Small intestine (tissue), 16 donors: ENCODE measurements around the gene TRIM22. TPM values are rescaled to one million over a fixed set of nuclear protein-coding genes. Genes with fewer than 3 reads are reported as not detected.
A peak's percentile ranks its signal among the peaks of the same experiment; 100 is the strongest.
"Not testable (repeated sequence)": the region's sequence is repeated elsewhere in the genome, so short reads cannot be mapped to it uniquely, and the experiment has no call there.

ENCODE experiments used
- DNase-seq, 2 donors: peaks; one replicate each; pipeline versions ENCODE4 v3.0.0 to v3.0.0-alpha.2; 2013
- FAIRE-seq: peaks from 2 replicates; lab custom pipeline; 2012; peaks lifted over from hg19 to GRCh38; lab: Jason Lieb, UNC
- H3K27ac ChIP-seq, 3 donors: one replicate each; pipeline ENCODE4 v1.5.1; 2013; ENCODE audit warnings: low read length in 2 of 3, mild to moderate bottlenecking in 2 of 3, control low read depth in 1 of 3, inconsistent platforms in 1 of 3, low read depth in 1 of 3, moderate library complexity in 1 of 3
- H3K27me3 ChIP-seq, 3 donors: one replicate each; pipeline ENCODE4 v1.6.1; 2013; ENCODE audit warnings: low read length in 3 of 3, inconsistent platforms in 1 of 3; ENCODE audit not compliant: control insufficient read depth in 3 of 3, insufficient read depth in 3 of 3
- H3K36me3 ChIP-seq, 3 donors: one replicate each; pipeline ENCODE4 v1.6.1; 2013; ENCODE audit warnings: low read length in 3 of 3, inconsistent platforms in 1 of 3, low read depth in 1 of 3, mild to moderate bottlenecking in 1 of 3, moderate library complexity in 1 of 3; ENCODE audit not compliant: control insufficient read depth in 3 of 3, insufficient read depth in 2 of 3
- H3K4me1 ChIP-seq, 3 donors: one replicate each; pipeline ENCODE4 v1.6.1; 2013; ENCODE audit warnings: low read length in 2 of 3, inconsistent platforms in 1 of 3, low read depth in 1 of 3, mild to moderate bottlenecking in 1 of 3, moderate library complexity in 1 of 3; ENCODE audit not compliant: control insufficient read depth in 3 of 3, insufficient read depth in 2 of 3
- H3K4me3 ChIP-seq, 3 donors: one replicate each; pipeline ENCODE4 v1.5.1; 2013; ENCODE audit warnings: low read length in 3 of 3, control low read depth in 1 of 3, inconsistent platforms in 1 of 3, low read depth in 1 of 3, mild to moderate bottlenecking in 1 of 3, moderate library complexity in 1 of 3
- H3K9me3 ChIP-seq, 2 donors: one replicate each; pipeline ENCODE4 v1.6.1; 2013; ENCODE audit warnings: low read depth in 1 of 2, low read length in 1 of 2; ENCODE audit not compliant: control insufficient read depth in 2 of 2, insufficient read depth in 1 of 2
- WGBS, 3 donors: extraction: QIAGEN DNeasy Blood & Tissue Kit; methylation state at CpG; one replicate each; pipeline ENCODE4 v1.1.7; 2013; 5-methylcytosine and 5-hydroxymethylcytosine counted together
- long read RNA-seq, 10 donors: transcript quantifications; one replicate each; lab custom pipeline, GENCODE V29; 2026
- polyA plus RNA-seq, 4 donors: library from polyadenylated mRNA; stranded (reverse) in 3 of 4; unstranded in 1 of 4; fragments of 200-250 nt in 3 of 4; fragments of 120-200 nt in 1 of 4; gene quantifications; one replicate each; pipeline versions ENCODE4 v1.2.1 to v1.2.3, GENCODE V29; 2013
- donor health status: healthy with polysubstance abuse.
- donor health status: control.
- donor health status: control.
- donor health status: Bipolar disorder and iron deficiency.
- donor health status: healthy.

Gene TRIM22, protein sequence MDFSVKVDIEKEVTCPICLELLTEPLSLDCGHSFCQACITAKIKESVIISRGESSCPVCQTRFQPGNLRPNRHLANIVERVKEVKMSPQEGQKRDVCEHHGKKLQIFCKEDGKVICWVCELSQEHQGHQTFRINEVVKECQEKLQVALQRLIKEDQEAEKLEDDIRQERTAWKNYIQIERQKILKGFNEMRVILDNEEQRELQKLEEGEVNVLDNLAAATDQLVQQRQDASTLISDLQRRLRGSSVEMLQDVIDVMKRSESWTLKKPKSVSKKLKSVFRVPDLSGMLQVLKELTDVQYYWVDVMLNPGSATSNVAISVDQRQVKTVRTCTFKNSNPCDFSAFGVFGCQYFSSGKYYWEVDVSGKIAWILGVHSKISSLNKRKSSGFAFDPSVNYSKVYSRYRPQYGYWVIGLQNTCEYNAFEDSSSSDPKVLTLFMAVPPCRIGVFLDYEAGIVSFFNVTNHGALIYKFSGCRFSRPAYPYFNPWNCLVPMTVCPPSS
- polyA plus RNA-seq, result 10 to 100 TPM in 3 of 4 donors, 1 to 10 TPM in 1; 7.4 to 19.2 (median 10.9) TPM
- long read RNA-seq, donor 1, partial matches to known transcripts, result 0 of 1 reads
- long read RNA-seq, donor 1, other reads (novel, unspliced or antisense), result 0 of 1 reads
- long read RNA-seq, donor 2, result 0 reads
- long read RNA-seq, donor 3, result 0 reads
- long read RNA-seq, donor 4, result 0 reads
- long read RNA-seq, donor 5, result 0 reads
- long read RNA-seq, donor 6, partial matches to known transcripts, result 0 of 2 reads
- long read RNA-seq, donor 6, other reads (novel, unspliced or antisense), result 0 of 2 reads
- long read RNA-seq, donor 7, result 0 reads
- long read RNA-seq, donor 8, partial matches to known transcripts, result 0 of 1 reads
- long read RNA-seq, donor 8, other reads (novel, unspliced or antisense), result 0 of 1 reads
- long read RNA-seq, donor 9, result 0 reads
- long read RNA-seq, donor 10, partial matches to known transcripts, result 0 of 1 reads
- long read RNA-seq, donor 10, other reads (novel, unspliced or antisense), result 0 of 1 reads

- no peaks in the 10 kb centered on the region for H3K9me3 ChIP-seq
- H3K27me3 ChIP-seq, result no peaks in the 10 kb centered on the region
- H3K27ac ChIP-seq, result peak within 1 kb of the TSS; percentile 60 to 94 (median 69)
- 3 to 5% (median 5%) methylated on average over 2 of the region's 2 CpGs for WGBS, 3 donors
- H3K4me1 ChIP-seq, result peaks cover 0 to 3% (median 3%) of the 10 kb centered on the region in 3 donors
- no peaks in the 10 kb centered on the region for H3K36me3 ChIP-seq
- DNase-seq (peak; percentile 41 to 78), FAIRE-seq (no peak)
- peak within 1 kb of the TSS; percentile 11 to 57 (median 51) for H3K4me3 ChIP-seq
Measured at GRCh38 chr11:5689551-5689983, at the start of gene TRIM22. TRIM22 (plus strand) TSS chr11:5689790; CDS start chr11:5696233, 6,443 bp downstream.

DNA sequence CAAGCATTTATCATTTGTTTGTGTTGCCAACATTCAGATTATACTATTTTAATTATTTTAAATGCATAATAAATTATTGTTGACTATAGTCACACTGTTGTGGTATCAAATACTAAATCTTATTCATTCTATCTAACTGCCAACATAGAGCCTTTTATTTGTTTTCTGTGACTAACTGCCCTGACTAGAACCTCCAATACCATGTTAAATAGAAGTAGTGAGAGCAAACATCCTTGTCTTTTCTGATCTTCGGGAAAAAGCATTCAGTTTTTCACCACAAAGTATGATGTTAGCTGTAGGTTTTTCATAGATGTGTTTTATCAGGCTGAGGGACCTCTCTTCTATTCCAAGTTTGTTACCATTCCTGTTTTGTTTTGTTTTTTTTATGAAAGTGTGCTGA, 49.6 kb upstream of the TRIM22 start:
- H3K27me3 ChIP-seq, result no peaks in the 10 kb centered on the region
- 85 to 94% (median 92%) methylated on average over 1 of the region's 1 CpG for WGBS, 3 donors
- DNase-seq (no peak), FAIRE-seq (no peak)
- H3K4me1 ChIP-seq, result no peaks in the 10 kb centered on the region
- H3K27ac ChIP-seq, result no peak overlapping the region
- H3K4me3 ChIP-seq, result no peak overlapping the region
- no peaks in the 10 kb centered on the region for H3K9me3 ChIP-seq
- peaks cover 6 to 12% (median 11%) of the 10 kb centered on the region in 3 donors for H3K36me3 ChIP-seq

DNA sequence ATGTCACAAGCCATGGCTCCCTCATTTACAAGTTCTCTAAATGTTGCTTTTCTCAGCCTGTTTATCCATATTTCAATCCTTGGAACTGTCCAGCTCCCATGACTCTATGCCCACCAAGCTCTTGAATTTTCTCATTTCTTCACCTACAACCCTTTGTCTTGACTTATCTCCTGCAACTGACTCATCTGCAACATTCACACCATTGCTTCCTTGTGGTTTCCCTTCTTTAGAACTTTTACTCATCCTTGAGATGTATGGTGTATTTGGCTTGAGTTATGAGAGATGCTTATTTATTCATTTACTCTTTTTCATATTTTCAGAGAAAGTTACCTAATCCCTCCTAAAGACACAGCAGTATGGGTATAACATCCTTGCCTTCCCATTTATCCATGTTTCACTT, 46.0 kb upstream of the TRIM22 start:
- Histone ChIP-seq H3K9me3 (no peaks in the 10 kb centered on the region), H3K27ac (no peak overlapping the region), H3K4me1 (no peaks in the 10 kb centered on the region), H3K27me3 (no peaks in the 10 kb centered on the region), H3K36me3 (peaks cover 6 to 8% (median 8%) of the 10 kb centered on the region in 3 donors), H3K4me3 (no peak overlapping the region)
- FAIRE-seq (no peak), DNase-seq (no peak)

GRCh38 chr11:5646139-5646538, 43.5 kb upstream of the TRIM22 start:
- no peak overlapping the region for H3K4me3 ChIP-seq
- no peaks in the 10 kb centered on the region for H3K27me3 ChIP-seq
- no peak overlapping the region for H3K27ac ChIP-seq
- 90 to 98% (median 94%) methylated on average over 3 of the region's 3 CpGs for WGBS, 3 donors
- H3K36me3 ChIP-seq, result peaks cover 6 to 8% (median 8%) of the 10 kb centered on the region in 3 donors
- H3K9me3 ChIP-seq, result no peaks in the 10 kb centered on the region
- no peaks in the 10 kb centered on the region for H3K4me1 ChIP-seq
- DNase-seq (no peak), FAIRE-seq (no peak)

DNA sequence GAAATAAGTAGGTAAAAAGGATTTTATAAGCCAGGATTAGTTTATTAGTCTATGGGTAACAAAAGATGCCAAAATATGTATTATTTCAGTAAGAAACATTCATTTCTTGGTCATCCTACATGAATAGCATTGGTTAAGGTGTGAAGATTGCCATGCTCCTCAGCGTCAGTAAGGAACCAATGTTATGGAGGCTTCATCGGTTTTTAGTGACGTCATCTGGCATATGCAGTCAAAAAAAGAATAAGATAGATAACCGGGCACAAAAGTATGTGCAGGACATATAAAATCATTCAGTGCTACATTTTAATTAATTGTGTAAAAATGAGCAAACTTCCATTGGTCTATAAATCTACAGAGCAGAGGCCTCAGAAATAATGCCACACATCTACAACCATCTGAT, 34.1 kb upstream of the TRIM22 start:
- Histone ChIP-seq H3K4me1 (no peaks in the 10 kb centered on the region), H3K27ac (no peak overlapping the region), H3K27me3 (no peaks in the 10 kb centered on the region), H3K9me3 (no peaks in the 10 kb centered on the region), H3K4me3 (no peak overlapping the region), H3K36me3 (no peaks in the 10 kb centered on the region)
- WGBS, 3 donors, result 95 to 97% (median 96%) methylated on average over 4 of the region's 4 CpGs
- no peak for DNase-seq
- no peak for FAIRE-seq

DNA sequence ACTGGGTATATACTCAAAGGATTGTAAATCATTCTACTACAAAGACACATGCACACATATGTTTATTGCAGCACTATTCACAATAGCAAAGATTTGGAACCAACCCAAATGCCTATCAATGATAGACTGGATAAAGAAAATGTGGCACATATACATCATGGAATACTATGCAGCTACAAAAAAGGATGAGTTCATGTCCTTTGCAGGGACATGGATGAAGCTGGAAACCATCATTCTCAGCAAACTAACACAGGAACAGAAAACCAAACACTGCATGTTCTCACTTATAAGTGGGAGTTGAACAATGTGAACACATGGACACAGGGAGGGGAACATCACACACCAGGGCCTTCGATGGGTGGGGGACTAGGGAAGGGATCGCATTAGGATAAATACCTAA, 32.6 kb upstream of the TRIM22 start:
- 94 to 97% (median 97%) methylated on average over 2 of the region's 2 CpGs for WGBS, 3 donors
- H3K36me3 ChIP-seq, H3K9me3 ChIP-seq, H3K4me1 ChIP-seq, H3K27ac ChIP-seq, FAIRE-seq, DNase-seq, H3K27me3 ChIP-seq, H3K4me3 ChIP-seq: not testable (repeated sequence)

- DNase-seq (no peak), FAIRE-seq (no peak)
- H3K9me3 ChIP-seq, result no peaks in the 10 kb centered on the region
- no peaks in the 10 kb centered on the region for H3K27me3 ChIP-seq
- H3K4me3 ChIP-seq, result no peak overlapping the region
- H3K27ac ChIP-seq, result no peak overlapping the region
- no peaks in the 10 kb centered on the region for H3K4me1 ChIP-seq
- WGBS, 3 donors, result 95 to 98% (median 96%) methylated on average over 5 of the region's 5 CpGs
- no peaks in the 10 kb centered on the region for H3K36me3 ChIP-seq
Measured at GRCh38 chr11:5658318-5658717, 31.3 kb upstream of the TRIM22 start.

DNA sequence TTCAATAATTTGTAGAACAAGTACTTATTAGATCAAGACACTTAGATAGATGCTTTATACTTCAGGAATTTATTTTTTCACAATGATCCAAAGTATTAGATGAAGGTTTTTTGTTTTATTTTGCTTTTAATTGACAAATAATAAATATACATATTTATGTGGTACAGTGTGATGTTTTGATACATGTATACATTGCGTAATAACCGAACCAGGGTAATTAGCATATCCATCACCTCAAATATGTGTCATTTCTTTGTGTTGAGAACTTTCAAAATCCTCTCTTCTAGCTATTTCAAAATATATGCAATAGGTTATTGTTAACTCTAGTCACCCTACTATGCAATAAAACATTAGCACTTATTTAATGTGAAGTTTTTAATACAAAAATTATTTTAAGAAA, 26.1 kb upstream of the TRIM22 start:
- Histone ChIP-seq H3K9me3 (no peaks in the 10 kb centered on the region), H3K4me3 (no peak overlapping the region), H3K36me3 (peaks cover 0 to 16% (median 8%) of the 10 kb centered on the region in 3 donors), H3K4me1 (no peaks in the 10 kb centered on the region), H3K27me3 (no peaks in the 10 kb centered on the region), H3K27ac (no peak overlapping the region)
- DNase-seq (no peak), FAIRE-seq (no peak)
- WGBS, 3 donors, result 92 to 96% (median 94%) methylated on average over 2 of the region's 2 CpGs
